Lower lobe of right lung (tissue), 2 donors: ENCODE measurements around the gene CCDC127. TPM values are rescaled to one million over a fixed set of nuclear protein-coding genes. Genes with fewer than 3 reads are reported as not detected.
A peak's percentile ranks its signal among the peaks of the same experiment; 100 is the strongest.

ENCODE experiments used
- ATAC-seq, 2 donors: fragments of 200-7000 bp; cut with Tn5 transposase; one replicate each; pipeline ENCODE4 v1.9.1; 2020 to 2022; ENCODE audit warnings: mild to moderate bottlenecking in 2 of 2, moderate library complexity in 2 of 2
- DNase-seq: peaks from one replicate; pipeline ENCODE4 v3.0.0-alpha.2; 2020
- H3K27ac ChIP-seq: fragments of 200-600 bp; one replicate; pipeline ENCODE4 v1.8.0; 2022
- H3K27me3 ChIP-seq: fragments of 200-600 bp; one replicate; pipeline ENCODE4 v1.8.0; 2022; ENCODE audit warnings: low read depth
- H3K36me3 ChIP-seq: fragments of 200-600 bp; one replicate; pipeline ENCODE4 v1.8.0; 2022; ENCODE audit warnings: mild to moderate bottlenecking
- H3K4me1 ChIP-seq: fragments of 200-600 bp; one replicate; pipeline ENCODE4 v1.8.0; 2022
- H3K4me3 ChIP-seq: fragments of 200-600 bp; one replicate; pipeline ENCODE4 v1.8.0; 2022; ENCODE audit warnings: mild to moderate bottlenecking
- H3K9me3 ChIP-seq: fragments of 200-600 bp; one replicate; pipeline ENCODE4 v1.8.0; 2022
- intact Hi-C: fragments of 100-400 bp; cut with DNase I; formaldehyde crosslinking; loops from one replicate; pipeline ENCODE4 v1.11.0; 2022
- total RNA-seq: library from RNA; stranded (reverse); fragmentation: NEBNext Ultra II Directional; extraction: Animal tissue kit (Norgen Biotek cat#: 25700); gene quantifications from one replicate; pipeline ENCODE4 v1.2.1, GENCODE V29; 2021
- TF ChIP-seq, protein P1 (sequence below): fragments of 200-600 bp; IDR thresholded peaks from one replicate; pipeline ENCODE4 v1.8.0; 2022; ENCODE audit warnings: antibody characterized with exemption, mild to moderate bottlenecking
- donor health status: DM: no; HTN: yes; CAD: no; lungs with severe emphysema.

CCDC127 gene
- total RNA-seq, 1 donor from 2014 or later: 4.9 TPM

DNA sequence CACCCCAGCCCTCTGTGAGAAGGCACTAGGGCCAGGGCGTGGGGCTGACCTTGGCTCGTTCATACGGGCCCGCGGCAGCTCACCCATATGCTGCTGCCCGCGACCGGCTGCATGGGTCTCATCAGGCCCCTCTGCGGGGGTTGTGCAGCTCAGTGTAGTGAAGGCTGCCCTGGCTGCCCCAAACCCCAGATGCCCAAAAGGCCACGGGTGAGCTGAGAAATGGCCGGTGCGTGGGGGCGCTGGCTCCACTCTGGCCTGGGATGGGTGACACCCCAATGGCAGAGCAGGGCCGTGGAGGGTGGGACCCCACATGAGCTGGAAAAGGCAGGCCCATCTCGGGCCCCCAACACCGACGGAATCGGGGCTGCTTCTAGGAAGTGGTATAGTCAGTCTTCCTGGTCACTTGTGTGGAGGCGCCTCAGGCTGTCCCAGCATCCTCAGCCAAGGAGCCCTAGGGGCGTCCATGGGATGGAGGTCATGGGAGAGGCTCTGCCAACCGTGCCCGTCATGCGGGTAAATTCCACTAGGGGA, 46.1 kb downstream of the CCDC127 start:
- Histone ChIP-seq H3K27ac (no peak overlapping the region), H3K9me3 (no peaks in the 10 kb centered on the region), H3K4me1 (peaks cover 14% of the 10 kb centered on the region), H3K36me3 (no peaks in the 10 kb centered on the region), H3K4me3 (no peak overlapping the region), H3K27me3 (no peaks in the 10 kb centered on the region)
- TF ChIP-seq, protein P1, sequence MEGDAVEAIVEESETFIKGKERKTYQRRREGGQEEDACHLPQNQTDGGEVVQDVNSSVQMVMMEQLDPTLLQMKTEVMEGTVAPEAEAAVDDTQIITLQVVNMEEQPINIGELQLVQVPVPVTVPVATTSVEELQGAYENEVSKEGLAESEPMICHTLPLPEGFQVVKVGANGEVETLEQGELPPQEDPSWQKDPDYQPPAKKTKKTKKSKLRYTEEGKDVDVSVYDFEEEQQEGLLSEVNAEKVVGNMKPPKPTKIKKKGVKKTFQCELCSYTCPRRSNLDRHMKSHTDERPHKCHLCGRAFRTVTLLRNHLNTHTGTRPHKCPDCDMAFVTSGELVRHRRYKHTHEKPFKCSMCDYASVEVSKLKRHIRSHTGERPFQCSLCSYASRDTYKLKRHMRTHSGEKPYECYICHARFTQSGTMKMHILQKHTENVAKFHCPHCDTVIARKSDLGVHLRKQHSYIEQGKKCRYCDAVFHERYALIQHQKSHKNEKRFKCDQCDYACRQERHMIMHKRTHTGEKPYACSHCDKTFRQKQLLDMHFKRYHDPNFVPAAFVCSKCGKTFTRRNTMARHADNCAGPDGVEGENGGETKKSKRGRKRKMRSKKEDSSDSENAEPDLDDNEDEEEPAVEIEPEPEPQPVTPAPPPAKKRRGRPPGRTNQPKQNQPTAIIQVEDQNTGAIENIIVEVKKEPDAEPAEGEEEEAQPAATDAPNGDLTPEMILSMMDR: no peak
- ATAC-seq (no peak), DNase-seq (peak; percentile 38)
- intact Hi-C loops: no loop called here

DNA sequence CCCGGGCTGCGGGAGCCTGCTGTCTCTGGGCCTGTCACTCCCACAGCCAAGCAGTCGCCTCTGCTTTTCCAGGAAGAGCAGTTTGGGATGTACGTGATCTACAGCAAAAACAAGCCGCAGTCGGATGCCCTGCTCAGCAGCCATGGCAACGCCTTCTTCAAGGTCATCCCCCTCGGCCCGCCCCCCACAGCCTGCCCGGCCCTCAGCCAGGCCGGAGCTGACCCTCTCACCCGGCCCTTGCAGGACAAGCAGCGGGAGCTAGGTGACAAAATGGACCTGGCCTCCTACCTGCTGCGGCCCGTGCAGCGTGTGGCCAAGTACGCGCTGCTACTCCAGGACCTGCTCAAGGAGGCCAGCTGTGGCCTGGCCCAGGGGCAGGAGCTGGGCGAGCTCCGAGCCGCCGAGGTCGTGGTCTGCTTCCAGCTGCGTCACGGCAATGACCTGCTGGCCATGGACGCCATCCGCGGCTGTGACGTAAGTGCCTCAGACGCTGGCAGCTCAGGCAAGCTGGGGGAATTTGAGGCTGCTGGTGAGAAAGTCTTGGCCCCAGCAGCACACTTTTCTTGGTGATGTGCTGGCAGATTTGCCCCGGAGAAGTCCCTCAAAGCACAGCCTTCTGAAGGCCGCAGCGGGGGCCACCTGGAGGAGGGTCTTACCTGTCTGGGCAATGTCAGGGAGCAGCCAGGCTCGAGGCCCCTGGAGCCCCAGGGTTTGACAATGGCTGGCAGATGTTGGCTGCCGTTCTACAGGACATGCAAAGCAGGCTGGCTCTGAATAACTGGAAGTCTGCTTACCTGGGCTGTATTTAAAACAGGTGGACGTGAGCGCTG, 46.8 kb downstream of the CCDC127 start:
- TF ChIP-seq, protein P1: no peak
- peaks cover 14% of the 10 kb centered on the region for H3K4me1 ChIP-seq
- intact Hi-C loops: no loop called here
- H3K36me3 ChIP-seq: no peaks in the 10 kb centered on the region
- H3K27ac ChIP-seq: no peak overlapping the region
- no peak overlapping the region for H3K4me3 ChIP-seq
- ATAC-seq (no peak), DNase-seq (peak; percentile 37)
- H3K9me3 ChIP-seq: no peaks in the 10 kb centered on the region
- H3K27me3 ChIP-seq: no peaks in the 10 kb centered on the region

DNA sequence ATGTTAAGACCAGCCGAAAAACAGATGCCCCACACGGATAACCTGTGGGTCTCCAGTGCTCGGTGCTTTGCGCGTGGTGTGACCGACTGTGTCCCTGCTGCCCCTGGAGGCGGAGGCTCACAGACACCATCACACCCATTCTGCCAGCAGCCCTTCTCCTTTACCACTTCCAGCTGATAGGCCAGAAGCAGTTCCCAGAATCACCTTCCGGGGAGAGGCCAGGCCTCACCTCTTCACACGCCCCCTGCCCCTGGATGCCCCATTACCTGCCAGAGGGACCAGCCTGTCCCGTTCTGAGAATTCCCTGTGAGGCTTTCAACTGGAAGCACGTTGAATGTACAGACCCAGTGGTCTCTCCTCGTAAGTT, 48.2 kb downstream of the CCDC127 start:
- DNase-seq (no peak), ATAC-seq (no peak)
- Histone ChIP-seq H3K27me3 (no peaks in the 10 kb centered on the region), H3K27ac (no peak overlapping the region), H3K36me3 (no peaks in the 10 kb centered on the region), H3K4me1 (peaks cover 14% of the 10 kb centered on the region), H3K4me3 (no peak overlapping the region), H3K9me3 (no peaks in the 10 kb centered on the region)
- intact Hi-C loops: no loop called here
- TF ChIP-seq, protein P1: no peak

DNA sequence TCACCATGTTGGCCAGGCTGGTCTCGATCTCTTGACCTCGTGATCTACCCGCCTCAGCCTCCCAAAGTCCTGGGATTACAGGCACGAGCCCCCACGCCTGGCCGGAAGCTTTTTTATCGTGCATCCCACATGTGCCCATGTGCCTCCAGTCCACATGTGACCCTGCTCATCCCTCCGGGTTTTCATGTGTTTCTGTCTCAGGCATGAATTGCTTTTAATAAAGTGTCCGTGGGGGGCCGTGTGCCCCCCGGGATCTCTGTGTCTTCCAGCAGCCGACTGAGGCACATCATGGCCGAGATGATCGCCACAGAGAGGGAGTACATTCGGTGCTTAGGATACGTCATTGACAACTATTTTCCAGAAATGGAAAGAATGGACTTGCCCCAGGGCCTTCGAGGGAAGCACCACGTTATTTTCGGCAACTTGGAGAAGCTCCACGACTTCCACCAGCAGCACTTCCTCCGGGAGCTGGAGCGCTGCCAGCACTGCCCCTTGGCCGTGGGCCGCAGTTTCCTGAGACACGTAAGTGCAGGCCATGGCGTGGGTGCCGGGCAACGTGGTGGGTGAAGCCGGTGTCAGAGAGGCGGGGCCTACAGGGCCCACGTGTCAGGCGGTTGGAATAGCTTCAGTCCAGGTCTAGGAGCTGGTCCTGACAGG, 48.8 kb downstream of the CCDC127 start:
- no peaks in the 10 kb centered on the region for H3K36me3 ChIP-seq
- intact Hi-C loops: no loop called here
- peaks cover 14% of the 10 kb centered on the region for H3K4me1 ChIP-seq
- no peaks in the 10 kb centered on the region for H3K27me3 ChIP-seq
- no peak overlapping the region for H3K4me3 ChIP-seq
- TF ChIP-seq, protein P1: no peak
- no peaks in the 10 kb centered on the region for H3K9me3 ChIP-seq
- H3K27ac ChIP-seq: no peak overlapping the region
- DNase-seq (peak; percentile 77), ATAC-seq (peak; percentile 49 to 60)

DNA sequence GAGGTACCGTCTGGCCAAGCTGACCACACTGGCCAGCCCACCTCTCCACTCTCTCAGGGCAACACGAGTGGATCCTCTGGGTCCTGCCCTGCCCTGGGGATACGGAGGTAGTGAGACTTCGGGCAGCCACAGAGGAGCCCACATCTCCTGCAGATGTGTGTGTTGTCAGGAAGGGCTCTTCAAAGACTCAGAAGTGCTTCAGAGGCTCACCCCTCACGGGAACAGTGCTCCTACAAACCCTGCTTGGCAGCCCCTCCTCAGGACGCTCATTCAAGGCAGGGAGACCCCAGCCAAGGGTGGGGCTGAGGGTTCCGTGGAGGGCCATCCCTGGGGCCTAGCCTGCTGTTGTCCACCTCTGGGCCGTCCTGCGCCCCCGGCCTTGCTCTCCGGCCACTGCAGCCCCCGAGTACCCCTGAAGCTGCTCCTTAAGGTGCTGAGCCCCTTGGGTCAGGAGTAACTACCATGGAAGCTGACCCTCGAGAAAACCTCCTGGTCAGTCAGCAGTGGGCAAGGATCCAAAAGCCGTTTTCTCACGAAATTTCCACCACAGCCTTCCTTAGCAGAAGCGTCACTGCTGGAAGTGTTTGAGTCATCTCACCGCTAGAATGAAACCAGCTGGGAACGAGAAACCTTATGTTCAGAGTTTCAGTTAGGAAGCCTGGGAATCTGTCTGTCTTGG, 49.8 kb downstream of the CCDC127 start:
- Histone ChIP-seq H3K36me3 (no peaks in the 10 kb centered on the region), H3K9me3 (no peaks in the 10 kb centered on the region), H3K4me1 (peaks cover 14% of the 10 kb centered on the region), H3K27me3 (no peaks in the 10 kb centered on the region), H3K27ac (no peak overlapping the region), H3K4me3 (no peak overlapping the region)
- DNase-seq (no peak), ATAC-seq (peak in 1 of 2 donors; percentile 26)
- intact Hi-C loops: no loop called here
- TF ChIP-seq, protein P1: no peak
